Psoas muscle (tissue), 8 donors: Measurements from ENCODE around the gene PLB1. TPM values are rescaled to one million over a fixed set of nuclear protein-coding genes. Genes with fewer than 3 reads are reported as not detected.

Experiments used
- ATAC-seq, 4 donors: fragments of 200-7000 bp; cut with Tn5 transposase; one replicate each; pipeline ENCODE4 v1.9.1; 2020; ENCODE audit warnings: moderate library complexity in 3 of 4, mild to moderate bottlenecking in 2 of 4
- DNase-seq, 2 donors: peaks; one replicate each; pipeline ENCODE4 v3.0.0-alpha.2; 2020
- H3K27ac ChIP-seq: fragments of 200-600 bp; one replicate; pipeline ENCODE4 v1.8.0; 2022
- H3K27me3 ChIP-seq, 3 donors: fragments of 200-600 bp in 1 of 3; one replicate each; pipeline versions ENCODE4 v1.6.1 to v1.8.0; 2013 to 2022; ENCODE audit warnings: low read length in 2 of 3, mild to moderate bottlenecking in 2 of 3, moderate library complexity in 1 of 3; ENCODE audit not compliant: insufficient read depth in 3 of 3
- H3K36me3 ChIP-seq, 2 donors: fragments of 200-600 bp in 1 of 2; one replicate each; pipeline versions ENCODE4 v1.6.1 to v1.8.0; 2013 to 2022; ENCODE audit warnings: low read depth in 1 of 2, mild to moderate bottlenecking in 1 of 2, moderate library complexity in 1 of 2; ENCODE audit not compliant: insufficient read depth in 1 of 2
- H3K4me1 ChIP-seq: fragments of 200-600 bp; one replicate; pipeline ENCODE4 v1.8.0; 2022
- H3K4me3 ChIP-seq: fragments of 200-600 bp; one replicate; pipeline ENCODE4 v1.8.0; 2022; ENCODE audit warnings: mild to moderate bottlenecking
- H3K9me3 ChIP-seq: fragments of 200-600 bp; one replicate; pipeline ENCODE4 v1.8.0; 2022
- WGBS, 3 donors: extraction: QIAGEN DNeasy Blood & Tissue Kit; methylation state at CpG; one replicate each; pipeline versions ENCODE4 v1.1.6 to v1.1.7; 2013; 5-methylcytosine and 5-hydroxymethylcytosine counted together
- intact Hi-C, 2 donors: fragments of 100-400 bp; cut with DNase I; formaldehyde crosslinking; loops; one replicate each; pipeline versions ENCODE4 v1.11.0 to v1.14.2; 2022
- polyA plus RNA-seq, 3 donors: library from polyadenylated mRNA; stranded (reverse); fragments of 200-250 nt; gene quantifications; one replicate each; pipeline ENCODE4 v1.2.3, GENCODE V29; 2013
- total RNA-seq, 4 donors: library from RNA; stranded (reverse); fragmentation: NEBNext Ultra II Directional in 2 of 4; extraction: Animal tissue kit (Norgen Biotek cat#: 25700) in 2 of 4; gene quantifications; one replicate each; pipeline versions ENCODE4 v1.2.1 to v1.2.4, GENCODE V29; 2021 to 2023
- TF ChIP-seq, protein P1 (sequence below): fragments of 200-600 bp; IDR thresholded peaks from one replicate; pipeline ENCODE4 v1.8.0; 2022; ENCODE audit warnings: antibody characterized with exemption
- donor health status: healthy with polysubstance abuse.
- donor health status: DM: no; HTN: no; CAD: no; lungs with moderate emphysema.
- donor health status: Bipolar disorder and iron deficiency.
- donor health status: healthy.
- donor health status: DM: yes; HTN: yes; CAD: no.
- donor health status: DM: no; HTN: no; CAD: no.
- donor health status: DM: no; HTN: no; CAD: no.
- donor health status: DM: yes; HTN: yes; CAD: no.

The PLB1 gene
- total and polyA plus RNA-seq, 7 donors = 0.63 to 4.9 (median 1.7) TPM

DNA sequence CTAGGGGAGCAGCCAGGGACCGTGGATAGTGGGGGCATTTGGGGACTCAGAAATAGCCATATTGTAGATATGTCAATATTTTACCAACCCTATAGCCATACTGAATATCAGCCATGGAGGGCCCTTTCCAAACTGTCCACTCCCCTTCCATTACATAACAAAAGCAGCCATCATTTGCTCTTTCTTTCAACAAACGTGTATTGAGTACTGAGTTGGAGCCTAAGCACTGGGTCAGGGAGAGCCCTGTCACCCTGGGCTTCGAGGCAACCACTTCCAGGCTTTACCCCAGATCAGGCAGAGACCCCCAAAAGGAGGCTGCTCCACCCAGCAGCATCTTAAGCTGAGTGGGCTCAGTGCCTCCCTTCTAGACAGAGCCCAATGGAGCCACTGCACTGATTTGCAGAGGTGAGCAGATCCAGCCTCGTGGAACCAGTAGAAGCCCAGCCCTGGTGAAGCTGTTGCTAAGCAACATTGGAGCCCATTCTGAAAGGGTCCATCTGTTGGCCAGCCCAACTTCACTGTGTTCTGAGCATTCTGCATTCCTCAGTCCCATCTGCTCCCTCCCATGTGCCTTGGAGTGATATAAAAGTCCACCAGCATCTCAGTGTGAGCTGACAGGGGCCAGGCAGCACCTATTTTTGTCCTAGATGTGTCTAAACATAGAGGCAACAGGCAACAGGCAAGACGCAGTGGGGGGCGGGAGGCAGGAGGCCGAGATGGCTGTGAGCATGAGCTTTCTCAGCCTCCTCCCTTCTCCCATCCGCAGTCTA, 112.1 kb downstream of the PLB1 start:
- H3K4me3 ChIP-seq = peak overlapping the region; percentile 37
- intact Hi-C loops = loop anchor here (2.0 to 5.0 kb wide), 2 partner anchors 37 to 41 kb away; no protein-coding TSS in a partner anchor
- H3K27ac ChIP-seq = peak overlapping the region; percentile 84
- WGBS, 3 donors = 49 to 58% (median 53%) methylated on average over 8 of the region's 8 CpGs
- ATAC-seq (peak; percentile 77 to 85 (median 83)), DNase-seq (peak in 1 of 2 donors; percentile 84)
- H3K36me3 ChIP-seq = no peaks in the 10 kb centered on the region
- H3K4me1 ChIP-seq = peaks cover 50% of the 10 kb centered on the region
- TF ChIP-seq, protein P1, sequence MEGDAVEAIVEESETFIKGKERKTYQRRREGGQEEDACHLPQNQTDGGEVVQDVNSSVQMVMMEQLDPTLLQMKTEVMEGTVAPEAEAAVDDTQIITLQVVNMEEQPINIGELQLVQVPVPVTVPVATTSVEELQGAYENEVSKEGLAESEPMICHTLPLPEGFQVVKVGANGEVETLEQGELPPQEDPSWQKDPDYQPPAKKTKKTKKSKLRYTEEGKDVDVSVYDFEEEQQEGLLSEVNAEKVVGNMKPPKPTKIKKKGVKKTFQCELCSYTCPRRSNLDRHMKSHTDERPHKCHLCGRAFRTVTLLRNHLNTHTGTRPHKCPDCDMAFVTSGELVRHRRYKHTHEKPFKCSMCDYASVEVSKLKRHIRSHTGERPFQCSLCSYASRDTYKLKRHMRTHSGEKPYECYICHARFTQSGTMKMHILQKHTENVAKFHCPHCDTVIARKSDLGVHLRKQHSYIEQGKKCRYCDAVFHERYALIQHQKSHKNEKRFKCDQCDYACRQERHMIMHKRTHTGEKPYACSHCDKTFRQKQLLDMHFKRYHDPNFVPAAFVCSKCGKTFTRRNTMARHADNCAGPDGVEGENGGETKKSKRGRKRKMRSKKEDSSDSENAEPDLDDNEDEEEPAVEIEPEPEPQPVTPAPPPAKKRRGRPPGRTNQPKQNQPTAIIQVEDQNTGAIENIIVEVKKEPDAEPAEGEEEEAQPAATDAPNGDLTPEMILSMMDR = no peak
- no peaks in the 10 kb centered on the region for H3K9me3 ChIP-seq
- H3K27me3 ChIP-seq = no peaks in the 10 kb centered on the region

DNA sequence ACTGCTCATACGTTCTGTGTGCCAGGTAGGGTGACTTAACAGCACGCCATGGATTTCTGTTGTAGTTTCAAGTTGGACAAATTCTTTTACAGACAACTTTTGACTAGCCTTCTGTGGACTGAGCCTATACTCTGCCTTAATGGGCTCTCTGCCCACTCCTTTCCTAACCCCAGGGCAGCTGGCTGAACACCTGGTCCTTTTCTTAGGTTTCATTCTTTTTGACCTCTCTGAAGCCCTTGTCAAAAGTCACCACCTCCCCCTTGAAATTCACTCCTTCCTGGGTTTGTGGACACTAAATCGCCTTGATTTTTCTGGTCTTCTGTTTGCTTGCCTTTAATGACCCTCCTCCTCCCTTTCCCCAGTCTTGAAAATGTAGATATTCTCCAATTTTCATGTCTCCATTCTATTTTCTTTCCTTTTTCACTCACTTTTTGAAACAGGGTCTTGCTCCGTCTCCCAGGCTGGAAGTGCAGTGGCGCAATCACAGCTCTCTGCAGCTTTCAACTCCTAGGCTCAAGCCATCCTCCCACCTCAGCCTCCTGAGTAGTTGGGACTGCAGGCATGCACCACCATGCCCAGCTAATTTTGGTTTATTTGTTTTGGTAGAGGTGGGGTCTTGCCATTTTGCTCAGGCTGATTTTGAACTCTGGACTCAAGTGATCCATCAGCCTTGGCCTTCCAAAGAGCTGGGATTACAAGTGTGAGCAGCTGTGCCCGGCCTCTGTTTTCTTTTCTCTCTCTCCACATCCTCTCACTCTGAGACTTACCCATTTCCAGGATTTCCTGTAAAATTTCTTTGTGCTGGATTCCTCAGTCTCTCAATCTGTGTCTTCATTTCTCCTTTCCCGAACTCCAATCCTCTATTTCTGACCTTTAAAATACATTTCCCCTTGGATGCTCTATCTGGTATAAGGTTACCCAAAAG, 112.9 kb downstream of the PLB1 start:
- H3K9me3 ChIP-seq = no peaks in the 10 kb centered on the region
- peak overlapping the region; percentile 84 for H3K27ac ChIP-seq
- TF ChIP-seq, protein P1 = no peak
- H3K4me1 ChIP-seq = peaks cover 58% of the 10 kb centered on the region
- H3K4me3 ChIP-seq = peak overlapping the region; percentile 37
- no peaks in the 10 kb centered on the region for H3K27me3 ChIP-seq
- no peaks in the 10 kb centered on the region for H3K36me3 ChIP-seq
- intact Hi-C loops = loop anchor here in 1 of 2 donors (5.0 kb wide), 1 partner anchor 41 kb away; no protein-coding TSS in a partner anchor
- WGBS, 3 donors = 55 to 66% (median 61%) methylated on average over 7 of the region's 7 CpGs
- no peak for DNase-seq
- ATAC-seq = peak; percentile 65 to 82 (median 69)

DNA sequence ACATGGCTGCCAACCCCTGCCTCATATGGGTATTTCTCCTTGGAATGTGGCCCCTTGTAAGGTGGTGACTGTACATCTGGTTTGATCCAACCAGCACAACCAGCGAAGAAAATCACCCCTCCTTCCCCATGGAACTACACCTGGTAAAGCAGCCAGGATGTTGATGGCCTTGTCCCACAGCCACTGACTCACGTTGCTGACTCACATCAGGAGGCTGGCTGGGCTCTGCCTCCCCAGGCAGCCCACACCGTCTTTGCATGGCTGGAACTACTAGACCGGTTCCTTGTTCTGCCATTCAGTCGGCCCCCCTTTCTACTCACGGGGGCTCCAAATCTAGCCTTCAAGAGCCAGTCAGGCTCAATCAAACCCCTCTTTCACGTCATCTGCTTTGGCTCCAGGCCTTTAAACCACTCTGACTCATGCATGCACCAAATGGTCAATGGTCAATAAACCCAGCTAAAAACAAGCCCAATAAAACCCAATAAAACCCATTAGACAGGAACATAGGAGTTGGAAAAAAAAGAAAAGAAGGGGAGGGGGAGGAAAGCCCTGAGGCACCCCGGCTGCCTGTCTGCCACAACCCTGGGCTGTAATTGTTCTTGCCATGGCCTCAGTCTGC, 114.8 kb downstream of the PLB1 start:
- H3K36me3 ChIP-seq = no peaks in the 10 kb centered on the region
- H3K4me3 ChIP-seq = peak overlapping the region; percentile 5
- intact Hi-C loops = loop anchor here in 1 of 2 donors (5.0 kb wide), 1 partner anchor 142 kb away; the partner anchor contains the start of gene PPP1CB
- peak overlapping the region; percentile 84 for H3K27ac ChIP-seq
- TF ChIP-seq, protein P1 = no peak
- DNase-seq (peak; percentile 64 to 83), ATAC-seq (peak; percentile 66 to 77 (median 72))
- H3K4me1 ChIP-seq = peaks cover 68% of the 10 kb centered on the region
- H3K27me3 ChIP-seq = no peaks in the 10 kb centered on the region
- H3K9me3 ChIP-seq = no peaks in the 10 kb centered on the region
- 61 to 73% (median 62%) methylated on average over 8 of the region's 8 CpGs for WGBS, 3 donors

DNA sequence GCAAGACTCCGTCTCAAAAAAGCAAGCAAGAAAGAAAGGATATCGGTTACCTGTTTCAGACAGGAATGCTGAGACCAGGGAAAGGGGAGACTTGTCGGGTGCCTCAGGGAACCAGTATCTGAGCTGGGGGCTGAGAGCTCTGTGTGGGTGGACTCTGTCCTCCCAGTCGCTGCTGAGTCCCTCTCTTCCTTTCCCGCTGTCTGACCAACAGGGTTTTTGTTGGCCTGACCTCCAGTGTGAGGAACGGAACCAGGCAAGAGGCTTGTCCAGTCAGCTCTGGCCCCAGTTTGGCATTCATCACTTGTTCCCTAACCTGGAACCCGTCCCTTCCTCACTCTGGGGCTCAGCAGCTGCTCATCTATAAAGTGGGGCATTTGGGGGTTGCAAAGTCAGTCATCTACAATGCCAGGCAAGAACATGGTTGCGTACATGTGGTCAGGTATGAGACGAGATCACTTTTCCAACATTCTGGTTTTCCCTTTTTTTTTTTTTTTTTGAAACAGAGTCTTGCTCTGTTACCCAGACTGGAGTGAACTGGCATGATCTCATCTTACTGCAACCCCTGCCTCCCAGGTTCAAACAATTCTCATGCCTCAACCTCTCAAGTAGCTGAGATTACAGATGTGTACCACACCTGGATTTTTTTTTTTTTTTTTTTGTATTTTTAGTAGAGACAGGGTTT, 116.4 kb downstream of the PLB1 start:
- Histone ChIP-seq H3K4me3 (peak overlapping the region; percentile 10), H3K4me1 (peaks cover 59% of the 10 kb centered on the region), H3K27me3 (no peaks in the 10 kb centered on the region), H3K9me3 (no peaks in the 10 kb centered on the region), H3K27ac (peak overlapping the region; percentile 84), H3K36me3 (no peaks in the 10 kb centered on the region)
- intact Hi-C loops = loop anchor here in 1 of 2 donors (5.0 kb wide), 1 partner anchor 140 kb away; the partner anchor contains the start of gene PPP1CB
- no peak for ATAC-seq
- WGBS, 3 donors = 38 to 83% (median 40%) methylated on average over 9 of the region's 9 CpGs
- TF ChIP-seq, protein P1 = no peak
- DNase-seq = no peak
